ENCODE results near the gene TRMO.

TRMO gene

GRCh38 chr9:97892421-97892820, 29.9 kb downstream of the TRMO start:
- H3K4me3 ChIP-seq (ENCODE audit: low read depth, low read length): no peak overlapping the region
- no peak for DNase-seq (ENCODE audit: low read depth)
- TF ChIP-seq, protein P1, sequence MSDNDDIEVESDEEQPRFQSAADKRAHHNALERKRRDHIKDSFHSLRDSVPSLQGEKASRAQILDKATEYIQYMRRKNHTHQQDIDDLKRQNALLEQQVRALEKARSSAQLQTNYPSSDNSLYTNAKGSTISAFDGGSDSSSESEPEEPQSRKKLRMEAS (IDR thresholded peaks at IDR 0.05; ENCODE audit: low read depth, low read length): no peak
- TF ChIP-seq, protein P2, sequence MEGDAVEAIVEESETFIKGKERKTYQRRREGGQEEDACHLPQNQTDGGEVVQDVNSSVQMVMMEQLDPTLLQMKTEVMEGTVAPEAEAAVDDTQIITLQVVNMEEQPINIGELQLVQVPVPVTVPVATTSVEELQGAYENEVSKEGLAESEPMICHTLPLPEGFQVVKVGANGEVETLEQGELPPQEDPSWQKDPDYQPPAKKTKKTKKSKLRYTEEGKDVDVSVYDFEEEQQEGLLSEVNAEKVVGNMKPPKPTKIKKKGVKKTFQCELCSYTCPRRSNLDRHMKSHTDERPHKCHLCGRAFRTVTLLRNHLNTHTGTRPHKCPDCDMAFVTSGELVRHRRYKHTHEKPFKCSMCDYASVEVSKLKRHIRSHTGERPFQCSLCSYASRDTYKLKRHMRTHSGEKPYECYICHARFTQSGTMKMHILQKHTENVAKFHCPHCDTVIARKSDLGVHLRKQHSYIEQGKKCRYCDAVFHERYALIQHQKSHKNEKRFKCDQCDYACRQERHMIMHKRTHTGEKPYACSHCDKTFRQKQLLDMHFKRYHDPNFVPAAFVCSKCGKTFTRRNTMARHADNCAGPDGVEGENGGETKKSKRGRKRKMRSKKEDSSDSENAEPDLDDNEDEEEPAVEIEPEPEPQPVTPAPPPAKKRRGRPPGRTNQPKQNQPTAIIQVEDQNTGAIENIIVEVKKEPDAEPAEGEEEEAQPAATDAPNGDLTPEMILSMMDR (IDR thresholded peaks at IDR 0.05; ENCODE audit: low read depth, low read length): peak; percentile 10

DNA sequence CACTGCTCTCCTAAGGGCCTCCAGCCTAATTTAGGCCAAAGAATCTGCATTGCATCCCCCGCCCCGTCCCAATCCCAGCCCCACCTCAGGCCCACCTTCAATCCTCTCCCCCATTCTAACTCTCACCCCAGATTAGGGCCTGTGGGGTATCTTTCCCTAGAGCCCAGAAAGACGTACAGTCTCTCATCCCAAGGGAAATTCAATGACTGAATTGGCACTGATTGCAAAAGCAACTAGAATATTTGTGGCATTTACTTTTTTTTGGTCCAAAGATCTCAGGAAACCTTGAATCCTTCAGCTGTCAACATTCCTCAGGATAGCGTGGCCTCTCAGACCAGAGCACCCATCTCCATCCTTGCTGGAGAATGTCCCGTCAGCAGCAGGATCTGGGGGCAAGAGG, 30.6 kb downstream of the TRMO start:
- DNase-seq (ENCODE audit: low read depth): no peak
- TF ChIP-seq, protein P2 (IDR thresholded peaks at IDR 0.05; ENCODE audit: low read depth, low read length): no peak
- TF ChIP-seq, protein P1 (IDR thresholded peaks at IDR 0.05; ENCODE audit: low read depth, low read length): no peak
- no peak overlapping the region for H3K4me3 ChIP-seq (ENCODE audit: low read depth, low read length)

DNA sequence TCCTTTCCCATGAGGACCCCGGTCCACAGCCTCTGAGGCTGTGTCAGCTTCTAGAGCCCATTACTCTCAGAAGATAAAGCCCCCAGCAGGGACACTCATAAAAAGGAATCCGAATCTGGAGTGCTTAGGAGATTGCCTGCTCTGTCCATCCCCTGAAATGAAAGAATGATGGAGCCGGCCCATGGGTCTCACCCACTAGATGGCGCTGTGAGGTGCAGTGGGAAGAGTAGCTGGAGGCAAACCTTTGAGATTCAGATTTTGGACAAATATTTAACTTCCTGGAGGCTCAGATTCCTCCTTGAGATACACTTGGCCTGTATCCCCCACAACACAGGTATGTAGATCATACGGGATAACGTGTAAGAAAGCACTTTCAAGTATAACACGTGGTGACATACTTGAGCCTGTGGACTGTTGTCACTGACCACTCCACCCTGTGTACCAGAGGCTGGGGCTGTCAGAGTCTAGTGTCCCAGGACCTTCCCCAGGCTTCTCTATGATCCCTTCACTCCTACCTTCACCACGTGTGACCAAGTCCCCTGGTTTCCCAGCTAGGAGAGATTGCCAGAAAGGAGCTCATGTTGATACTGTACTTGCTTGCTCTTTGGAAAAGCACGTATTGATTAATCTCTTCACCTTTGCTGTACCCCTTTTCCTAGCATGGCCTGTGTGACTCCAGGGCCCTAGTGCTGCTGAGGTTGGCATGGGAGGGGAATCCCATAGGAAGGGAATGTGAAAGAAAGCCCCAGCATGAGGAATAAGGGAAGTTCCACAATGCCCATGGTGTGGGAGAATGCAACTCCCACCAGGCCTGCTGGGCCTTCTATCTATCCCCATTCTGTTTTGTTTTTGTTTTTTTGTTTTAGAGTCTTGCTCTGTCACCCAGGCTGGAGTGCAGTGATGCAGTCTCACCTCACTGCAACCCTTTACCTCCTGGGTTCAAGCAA, 32.1 kb downstream of the TRMO start:
- peak; percentile 57 for DNase-seq (ENCODE audit: low read depth)
- TF ChIP-seq, protein P2 (IDR thresholded peaks at IDR 0.05; ENCODE audit: low read depth, low read length): peak; percentile 92
- TF ChIP-seq, protein P1 (IDR thresholded peaks at IDR 0.05; ENCODE audit: low read depth, low read length): no peak
- no peak for TF ChIP-seq POLR2A (IDR thresholded peaks at IDR 0.05; ENCODE audit: extremely low read depth, insufficient read length)
- H3K4me3 ChIP-seq (ENCODE audit: low read depth, low read length): no peak overlapping the region

DNA sequence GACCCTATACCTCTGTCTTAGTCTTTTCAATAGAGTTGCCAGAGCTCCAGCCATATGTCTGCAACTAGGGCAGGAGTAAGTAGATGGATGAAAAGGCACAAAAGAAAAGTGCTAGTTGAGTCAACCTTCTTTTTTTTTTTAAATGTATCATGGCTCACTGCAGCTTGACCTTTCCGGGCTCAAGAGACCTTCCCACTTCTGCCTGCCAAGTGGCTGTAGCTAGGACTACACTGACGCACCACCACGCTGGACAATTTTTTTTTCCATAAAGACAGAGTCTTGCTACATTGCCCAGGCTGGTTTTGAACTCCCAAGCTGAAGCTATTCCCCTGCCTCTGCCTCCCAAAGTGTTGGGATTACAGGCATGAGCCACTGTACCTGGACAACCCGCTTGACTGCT, 42.0 kb downstream of the TRMO start:
- no peak for DNase-seq (ENCODE audit: low read depth)
- H3K4me3 ChIP-seq (ENCODE audit: low read depth, low read length): no peak overlapping the region
- TF ChIP-seq MYC (IDR thresholded peaks at IDR 0.05; ENCODE audit: low read depth, low read length) (no peak), POLR2A (IDR thresholded peaks at IDR 0.05; ENCODE audit: extremely low read depth, insufficient read length) (no peak)
- TF ChIP-seq, protein P1 (IDR thresholded peaks at IDR 0.05; ENCODE audit: low read depth, low read length): no peak

DNA sequence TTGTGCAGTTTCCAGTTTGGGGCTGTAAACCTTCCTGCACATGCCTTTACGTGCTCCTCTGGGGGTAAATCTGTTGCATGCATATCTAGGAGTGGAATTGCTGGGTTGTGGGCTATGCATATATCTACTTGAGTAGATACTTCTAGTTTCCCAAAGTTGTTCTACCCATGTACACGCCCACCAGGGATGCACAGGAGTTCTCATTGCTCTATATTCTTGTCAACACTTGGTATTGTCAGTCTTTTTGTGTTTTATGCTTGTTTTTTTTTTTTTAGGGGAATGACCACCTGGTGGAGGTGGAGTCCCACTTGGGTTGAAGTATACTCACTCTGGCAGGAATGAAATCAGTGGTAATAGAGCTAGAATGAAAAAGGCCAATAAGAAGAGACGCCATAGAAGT, 46.2 kb downstream of the TRMO start:
- H3K4me3 ChIP-seq (ENCODE audit: low read depth, low read length): no peak overlapping the region
- DNase-seq (ENCODE audit: low read depth): no peak
- TF ChIP-seq MYC (IDR thresholded peaks at IDR 0.05; ENCODE audit: low read depth, low read length): no peak
- no peak for TF ChIP-seq POLR2A (IDR thresholded peaks at IDR 0.05; ENCODE audit: extremely low read depth, insufficient read length)
- TF ChIP-seq, protein P1 (IDR thresholded peaks at IDR 0.05; ENCODE audit: low read depth, low read length): no peak
- TF ChIP-seq, protein P2 (IDR thresholded peaks at IDR 0.05; ENCODE audit: low read depth, low read length): no peak

GRCh38 chr9:97875111-97875510, 47.2 kb downstream of the TRMO start:
- H3K4me3 ChIP-seq (ENCODE audit: low read depth, low read length): no peak overlapping the region
- no peak for TF ChIP-seq POLR2A (IDR thresholded peaks at IDR 0.05; ENCODE audit: extremely low read depth, insufficient read length)
- TF ChIP-seq, protein P2 (IDR thresholded peaks at IDR 0.05; ENCODE audit: low read depth, low read length): no peak
- TF ChIP-seq, protein P1 (IDR thresholded peaks at IDR 0.05; ENCODE audit: low read depth, low read length): no peak
- TF ChIP-seq MYC (IDR thresholded peaks at IDR 0.05; ENCODE audit: low read depth, low read length): no peak
- no peak for DNase-seq (ENCODE audit: low read depth)
